K562 (cell line): ENCODE results near the gene CAPN13. TPM values are rescaled to one million over a fixed set of nuclear protein-coding genes. Genes with fewer than 3 reads are reported as not detected.

Experiments used
- CBFA2T3 ChIP-seq: fragments of 450-650 bp; IDR thresholded peaks from 2 replicates; pipeline ENCODE4 v1.6.1; 2017
- ELF4 ChIP-seq: fragments of 450-650 bp; formaldehyde crosslinking; IDR thresholded peaks from 2 replicates; pipeline ENCODE4 v1.4.0; 2022; ENCODE audit warnings: missing genetic modification characterization
- ETV6 ChIP-seq, 3 experiments: fragments of 150-350 bp in 1 of 3; sonication (generic) in 1 of 3; formaldehyde crosslinking in 1 of 3; IDR thresholded peaks; 2 replicates each; pipeline versions ENCODE4 v1.6.1 to v1.8.0; 2014 to 2022; ENCODE audit warnings: borderline replicate concordance in 2 of 3, low read depth in 2 of 3, antibody characterized with exemption in 1 of 3, low read length in 1 of 3, mild to moderate bottlenecking in 1 of 3, missing genetic modification reagents in 1 of 3
- GATAD2A ChIP-seq: fragments of 450-650 bp; IDR thresholded peaks from 2 replicates; pipeline ENCODE4 v1.6.1; 2017
- GTF2A2 ChIP-seq: IDR thresholded peaks from 2 replicates; pipeline ENCODE4 v1.6.1; 2016; ENCODE audit warnings: mild to moderate bottlenecking, missing genetic modification characterization, missing compliant biosample characterization
- HCFC1 ChIP-seq: IDR thresholded peaks from 2 replicates; pipeline ENCODE4 v1.6.1; 2012; ENCODE audit warnings: low read depth, low read length, improper control_type of control experiment
- JUNB ChIP-seq: fragments of 450-650 bp; formaldehyde crosslinking; conservative IDR thresholded peaks from 2 replicates; pipeline ENCODE4 v1.4.0; 2020; ENCODE audit warnings: mild to moderate bottlenecking
- MBD2 ChIP-seq: sonication (generic); IDR thresholded peaks from 2 replicates; pipeline ENCODE4 v1.6.1; 2016; ENCODE audit warnings: low read depth, borderline replicate concordance
- NFE2L1 ChIP-seq: fragments of 450-650 bp; IDR thresholded peaks from 2 replicates; pipeline ENCODE4 v1.6.1; 2016; ENCODE audit warnings: missing genetic modification characterization, low read depth, mild to moderate bottlenecking, missing compliant biosample characterization, moderate library complexity, borderline replicate concordance
- POLR2G ChIP-seq: fragments of 200-400 bp; formaldehyde crosslinking; IDR thresholded peaks from 2 replicates; pipeline ENCODE4 v1.6.1; 2017; ENCODE audit warnings: low read depth, mild to moderate bottlenecking, antibody characterized with exemption, low read length, moderate library complexity
- PREB ChIP-seq: sonication (generic); formaldehyde crosslinking; IDR thresholded peaks from 2 replicates; pipeline ENCODE4 v1.8.1; 2023; ENCODE audit warnings: mild to moderate bottlenecking, missing genetic modification reagents
- RAD21 ChIP-seq, 2 experiments: fragments of 250-450 bp in 1 of 2; fragments of 450-650 bp in 1 of 2; sonication (Bioruptor Pico) in 1 of 2; formaldehyde crosslinking in 1 of 2; IDR thresholded peaks in 1 of 2; conservative IDR thresholded peaks in 1 of 2; 2 replicates each; pipeline versions ENCODE4 v1.4.0 to v1.8.0; 2020 to 2022; ENCODE audit warnings: mild to moderate bottlenecking in 2 of 2, moderate library complexity in 1 of 2
- SIN3A ChIP-seq, 2 experiments: fragments of 150-350 bp in 1 of 2; IDR thresholded peaks; 2 replicates each; pipeline ENCODE4 v1.6.1; 2011 to 2016; ENCODE audit warnings: borderline replicate concordance in 2 of 2, low read depth in 2 of 2, low read length in 2 of 2, mild to moderate bottlenecking in 2 of 2, moderate library complexity in 2 of 2; ENCODE audit not compliant: control insufficient read depth in 1 of 2
- SMAD2 ChIP-seq: fragments of 150-350 bp; IDR thresholded peaks from 2 replicates; pipeline ENCODE4 v1.6.1; 2014; ENCODE audit warnings: low read depth, mild to moderate bottlenecking, low read length
- SRSF3 ChIP-seq: fragments of 200-400 bp; formaldehyde crosslinking; IDR thresholded peaks from 2 replicates; pipeline ENCODE4 v1.6.1; 2016; ENCODE audit warnings: mild to moderate bottlenecking, low read length, moderate library complexity; ENCODE audit not compliant: insufficient read depth
- TCF7 ChIP-seq: sonication (generic); IDR thresholded peaks from 2 replicates; pipeline ENCODE4 v1.6.1; 2016; ENCODE audit warnings: antibody characterized with exemption, borderline replicate concordance
- ZBTB7A ChIP-seq: IDR thresholded peaks from 2 replicates; pipeline ENCODE4 v1.6.1; 2011; ENCODE audit warnings: low read depth, mild to moderate bottlenecking, low read length, moderate library complexity, borderline replicate concordance; ENCODE audit not compliant: control insufficient read depth
- ZFP1 ChIP-seq: fragments of 450-650 bp; formaldehyde crosslinking; IDR thresholded peaks from 2 replicates; pipeline ENCODE4 v1.4.0; 2020; ENCODE audit warnings: mild to moderate bottlenecking, mixed read lengths
- ZNF398 ChIP-seq: fragments of 250-450 bp; sonication (Bioruptor Pico); IDR thresholded peaks from 2 replicates; pipeline ENCODE4 v1.8.0; 2021; ENCODE audit warnings: moderate library complexity, mild to moderate bottlenecking, inconsistent platforms
- ZNF444 ChIP-seq: fragments of 250-450 bp; sonication (Bioruptor Pico); IDR thresholded peaks from 2 replicates; pipeline ENCODE4 v1.4.0; 2020; ENCODE audit warnings: mild to moderate bottlenecking, moderate library complexity
- polyA plus RNA-seq, 8 experiments: library from polyadenylated mRNA; depleted of rRNA in 4 of 8; stranded (reverse) in 5 of 8; unstranded in 3 of 8; fragments of >200 nt; fragmentation: Nextera tagmentation in 2 of 8; fragmentation: Illumina TruSeq in 1 of 8; extraction: Ambion mirVana in 2 of 8; extraction: Trizol in 1 of 8; gene quantifications; 2 replicates each; pipeline versions ENCODE4 v1.2.1 to v1.2.3, GENCODE V29; 2011 to 2014; ENCODE audit warnings: inconsistent platforms in 1 of 8, missing spikeins in 1 of 8
- total RNA-seq, 7 experiments: library from RNA; depleted of rRNA in 6 of 7; stranded (reverse); fragments of >200 nt in 6 of 7; fragmentation: Illumina TruSeq in 2 of 7; extraction: Trizol in 2 of 7; gene quantifications; 2 replicates each; pipeline versions ENCODE4 v1.2.1 to v1.2.3, GENCODE V29; 2011 to 2021; ENCODE audit warnings: low replicate concordance in 1 of 7

CAPN13 gene
- total and polyA plus RNA-seq, 9 of the 15 experiments (the other 6 are each of a cell fraction or from before 2014, with no cell fraction given) = not detected

- TF ChIP-seq ZBTB7A = no peak
- TF ChIP-seq HCFC1 = peak; percentile 21; the same call in 1 of the 2 replicates
- no peak for TF ChIP-seq GTF2A2 (tag)
- TF ChIP-seq ZNF398 (CRISPR knock-in tag) = no peak
- no peak for TF ChIP-seq RAD21 (CRISPR knock-in tag; conservative IDR thresholded peaks at IDR 0.05 in 1 of 2, IDR thresholded peaks at IDR 0.05 in 1 of 2)
- no peak for TF ChIP-seq NFE2L1
- TF ChIP-seq TCF7 = no peak
- no peak for TF ChIP-seq MBD2
- TF ChIP-seq CBFA2T3 = peak; percentile 64
- no peak for TF ChIP-seq SMAD2
- no peak for TF ChIP-seq GATAD2A
- TF ChIP-seq PREB (CRISPR knock-in tag) = no peak
- TF ChIP-seq ETV6 (IDR thresholded peaks at IDR 0.05; ENCODE audit: borderline replicate concordance in 1 of 2, low read depth in 2 of 2, low read length in 1 of 2) = peak in 1 of 2 experiments; percentile 79; a peak in 2 of 4 replicates
- TF ChIP-seq ETV6 (CRISPR knock-in tag; IDR thresholded peaks at IDR 0.05; ENCODE audit: borderline replicate concordance) = no peak
- no peak for TF ChIP-seq ELF4
- no peak for TF ChIP-seq ZFP1 (CRISPR knock-in tag)
- TF ChIP-seq SIN3A (IDR thresholded peaks at IDR 0.05; ENCODE audit: borderline replicate concordance in 2 of 2, control insufficient read depth in 1 of 2, low read depth in 2 of 2, low read length in 2 of 2) = no peak
- no peak for TF ChIP-seq ZNF444 (CRISPR knock-in tag)
- TF ChIP-seq POLR2G = no peak
- TF ChIP-seq JUNB (CRISPR knock-in tag) = peak; percentile 62; the same call in 1 of the 2 replicates
- TF ChIP-seq SRSF3 = no peak
Measured at GRCh38 chr2:30756051-30756719, 51.1 kb downstream of the CAPN13 start (continued).
